GM13977 (cell line): ENCODE measurements around the gene LANCL2.

Source experiments
- DNase-seq: peaks from one replicate; pipeline ENCODE4 v3.0.0; 2012; ENCODE audit warnings: low spot score
- in situ Hi-C: fragments of 300-500 bp; cut with MboI; formaldehyde crosslinking; loops from one replicate; pipeline ENCODE4 v1.12.0; 2022; ENCODE audit warnings: low sequenced_read_pairs, low pct_unique_long_range_greater_than_20kb, mixed read lengths, inconsistent platforms; ENCODE audit not compliant: unreplicated experiment
- TF ChIP-seq, protein P1 (sequence below): IDR thresholded peaks from 2 replicates; pipeline ENCODE4 v1.5.1; 2012; ENCODE audit warnings: mild to moderate bottlenecking, control low read depth; ENCODE audit not compliant: insufficient read depth; ENCODE audit errors: extremely low read depth, missing control alignments

The LANCL2 gene

DNA sequence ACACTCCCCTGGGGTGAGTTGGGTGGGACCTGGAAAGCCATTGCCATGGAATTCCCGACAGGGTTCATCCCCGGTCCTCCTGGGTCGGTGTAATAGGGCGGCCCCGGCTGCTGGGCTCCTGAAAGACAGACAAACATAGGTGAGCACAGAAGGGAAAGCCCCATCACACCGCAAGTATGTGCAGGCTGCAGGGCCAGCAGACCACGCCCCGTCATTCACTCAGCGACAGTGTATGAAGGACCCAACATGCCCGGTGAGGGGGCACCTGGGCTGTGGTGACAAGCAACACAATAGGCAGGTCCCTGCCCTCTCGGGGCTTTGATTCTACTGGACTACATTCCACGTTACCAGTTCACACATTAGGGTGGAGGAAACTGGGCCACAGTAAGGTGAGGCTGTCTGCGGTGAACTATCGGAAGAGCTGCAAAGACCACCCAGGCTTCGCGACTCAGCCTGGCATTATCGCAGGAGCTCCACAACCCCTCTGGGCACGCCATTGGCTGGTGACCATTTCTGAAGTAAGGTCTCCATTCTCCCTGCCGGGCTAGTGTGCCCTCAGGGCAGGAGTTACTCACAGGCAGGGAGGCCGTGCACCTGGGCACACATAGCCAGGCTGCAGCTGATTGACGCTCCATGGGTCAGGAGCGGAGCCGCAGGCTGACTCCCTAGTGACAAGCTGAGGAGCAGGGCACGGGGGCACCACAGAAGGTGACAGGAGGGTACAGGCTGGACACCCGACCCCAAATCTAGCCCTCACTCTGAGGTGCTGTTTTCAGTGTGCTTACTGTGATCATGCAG is 108.0 kb downstream of the LANCL2 start:
- no peak for DNase-seq
- TF ChIP-seq, protein P1, sequence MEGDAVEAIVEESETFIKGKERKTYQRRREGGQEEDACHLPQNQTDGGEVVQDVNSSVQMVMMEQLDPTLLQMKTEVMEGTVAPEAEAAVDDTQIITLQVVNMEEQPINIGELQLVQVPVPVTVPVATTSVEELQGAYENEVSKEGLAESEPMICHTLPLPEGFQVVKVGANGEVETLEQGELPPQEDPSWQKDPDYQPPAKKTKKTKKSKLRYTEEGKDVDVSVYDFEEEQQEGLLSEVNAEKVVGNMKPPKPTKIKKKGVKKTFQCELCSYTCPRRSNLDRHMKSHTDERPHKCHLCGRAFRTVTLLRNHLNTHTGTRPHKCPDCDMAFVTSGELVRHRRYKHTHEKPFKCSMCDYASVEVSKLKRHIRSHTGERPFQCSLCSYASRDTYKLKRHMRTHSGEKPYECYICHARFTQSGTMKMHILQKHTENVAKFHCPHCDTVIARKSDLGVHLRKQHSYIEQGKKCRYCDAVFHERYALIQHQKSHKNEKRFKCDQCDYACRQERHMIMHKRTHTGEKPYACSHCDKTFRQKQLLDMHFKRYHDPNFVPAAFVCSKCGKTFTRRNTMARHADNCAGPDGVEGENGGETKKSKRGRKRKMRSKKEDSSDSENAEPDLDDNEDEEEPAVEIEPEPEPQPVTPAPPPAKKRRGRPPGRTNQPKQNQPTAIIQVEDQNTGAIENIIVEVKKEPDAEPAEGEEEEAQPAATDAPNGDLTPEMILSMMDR, result no peak

DNA sequence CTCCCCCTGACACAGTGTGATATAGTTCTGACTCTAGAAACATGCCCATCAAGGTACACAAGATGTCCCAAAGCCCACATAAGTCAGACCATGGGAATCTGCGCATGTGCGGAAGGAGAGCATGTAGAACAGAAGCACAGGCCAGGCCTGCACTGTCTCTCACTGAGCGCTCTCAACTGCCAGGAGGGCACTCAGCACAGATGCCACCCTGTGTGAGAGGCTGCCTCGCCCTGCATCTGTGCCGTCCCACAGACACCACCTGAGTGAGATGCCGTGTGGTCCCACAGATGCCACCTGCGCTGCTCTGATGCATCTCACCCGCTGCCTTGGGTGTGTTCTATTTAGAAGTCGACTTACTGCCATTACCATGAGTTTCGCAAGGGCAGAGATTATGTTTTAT is 108.8 kb downstream of the LANCL2 start:
- in situ Hi-C loops, result no loop called here
- DNase-seq, result no peak
- TF ChIP-seq, protein P1, result no peak

More for the DNA sequence above, 108.0 kb downstream of the LANCL2 start:
- in situ Hi-C loops, result no loop called here

DNA sequence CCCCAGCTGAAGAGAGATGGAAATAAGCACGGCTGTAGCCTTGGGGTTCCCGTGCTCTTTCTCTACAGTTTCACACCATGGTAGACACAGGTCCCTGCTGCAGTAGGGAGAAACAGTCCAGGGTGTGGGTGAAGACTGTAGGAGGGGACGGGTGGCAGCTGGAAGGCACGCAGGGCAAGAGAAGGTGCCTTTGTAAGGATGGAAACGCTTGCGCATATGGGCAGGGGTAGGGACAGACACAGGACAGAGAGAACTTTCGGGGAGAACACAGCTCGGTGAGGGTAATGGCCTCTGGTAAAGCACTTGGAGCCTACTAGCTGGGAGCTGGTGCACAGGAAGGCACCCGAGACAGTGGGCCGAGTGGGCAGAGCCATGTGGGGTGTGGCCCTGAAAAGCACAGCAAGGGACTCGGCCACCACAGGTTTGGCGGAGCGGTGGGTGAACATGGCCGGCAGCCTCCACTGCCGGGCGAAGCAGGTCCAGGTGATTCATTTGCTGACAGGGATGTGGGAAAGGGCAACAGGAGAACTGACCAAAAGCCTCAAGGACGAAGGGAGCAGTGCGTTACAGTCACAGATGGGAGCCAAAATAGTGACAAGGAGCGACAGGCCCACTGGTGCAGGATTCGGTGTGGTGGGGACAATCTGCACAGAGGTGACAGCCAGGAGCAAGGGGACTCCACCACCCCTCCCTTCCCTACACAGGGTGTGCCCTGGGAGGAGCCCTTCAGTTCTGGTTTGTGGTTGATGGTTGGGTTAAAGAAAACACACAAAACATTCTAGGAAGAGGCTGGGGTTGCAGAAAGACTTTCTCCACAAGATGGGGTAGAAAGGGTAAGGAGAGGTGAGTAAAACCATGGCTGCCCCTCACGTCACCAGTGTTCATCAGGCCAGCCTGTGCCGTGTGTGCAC is 110.1 kb downstream of the LANCL2 start:
- TF ChIP-seq, protein P1, result no peak
- DNase-seq, result no peak
- in situ Hi-C loops, result no loop called here

DNA sequence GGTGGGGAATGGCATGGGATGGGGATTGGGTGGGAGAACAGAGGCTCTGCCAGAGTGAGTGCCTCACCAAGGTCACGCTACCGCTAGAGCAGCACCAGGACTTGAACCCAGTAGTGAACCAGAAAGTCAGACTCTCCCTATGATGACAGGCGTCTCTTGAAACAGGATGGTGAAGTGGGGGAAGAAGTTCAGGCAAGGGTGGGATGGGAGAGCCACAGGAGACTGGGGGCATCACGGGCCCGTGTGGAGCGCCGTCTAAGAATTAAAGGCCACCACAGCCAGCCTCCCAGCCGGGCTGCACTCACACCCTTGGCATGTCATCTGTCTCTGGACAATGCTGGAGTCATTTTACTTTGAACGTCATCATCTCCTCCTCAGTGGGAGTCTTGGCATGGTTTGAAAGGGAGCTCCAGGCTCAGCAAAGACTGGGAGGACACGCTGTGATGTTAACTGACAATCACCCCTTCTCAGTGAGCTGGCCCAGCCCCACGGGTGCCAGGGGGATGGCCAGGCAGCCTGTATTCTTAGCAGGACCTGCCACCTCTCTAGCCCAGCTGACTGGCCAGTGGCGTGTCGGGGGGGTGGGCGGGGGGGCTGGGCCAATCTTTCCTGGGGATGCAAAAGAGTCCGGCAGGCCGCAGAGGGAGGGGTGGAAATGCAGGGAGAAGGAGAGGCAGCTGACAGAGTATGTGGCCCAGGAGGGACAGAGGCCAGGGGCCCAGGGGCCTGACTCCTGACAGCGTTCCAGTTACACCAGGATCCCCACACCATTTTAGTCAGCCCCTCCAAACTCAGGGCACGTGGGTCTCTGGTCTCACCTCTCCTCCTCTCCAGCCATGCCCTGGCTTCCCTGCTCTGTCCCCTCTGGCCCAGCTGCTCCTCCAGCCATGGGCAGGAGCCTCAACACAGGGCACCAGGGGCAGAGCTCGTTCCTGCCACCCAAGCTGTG is 111.0 kb downstream of the LANCL2 start:
- DNase-seq, result no peak

DNA sequence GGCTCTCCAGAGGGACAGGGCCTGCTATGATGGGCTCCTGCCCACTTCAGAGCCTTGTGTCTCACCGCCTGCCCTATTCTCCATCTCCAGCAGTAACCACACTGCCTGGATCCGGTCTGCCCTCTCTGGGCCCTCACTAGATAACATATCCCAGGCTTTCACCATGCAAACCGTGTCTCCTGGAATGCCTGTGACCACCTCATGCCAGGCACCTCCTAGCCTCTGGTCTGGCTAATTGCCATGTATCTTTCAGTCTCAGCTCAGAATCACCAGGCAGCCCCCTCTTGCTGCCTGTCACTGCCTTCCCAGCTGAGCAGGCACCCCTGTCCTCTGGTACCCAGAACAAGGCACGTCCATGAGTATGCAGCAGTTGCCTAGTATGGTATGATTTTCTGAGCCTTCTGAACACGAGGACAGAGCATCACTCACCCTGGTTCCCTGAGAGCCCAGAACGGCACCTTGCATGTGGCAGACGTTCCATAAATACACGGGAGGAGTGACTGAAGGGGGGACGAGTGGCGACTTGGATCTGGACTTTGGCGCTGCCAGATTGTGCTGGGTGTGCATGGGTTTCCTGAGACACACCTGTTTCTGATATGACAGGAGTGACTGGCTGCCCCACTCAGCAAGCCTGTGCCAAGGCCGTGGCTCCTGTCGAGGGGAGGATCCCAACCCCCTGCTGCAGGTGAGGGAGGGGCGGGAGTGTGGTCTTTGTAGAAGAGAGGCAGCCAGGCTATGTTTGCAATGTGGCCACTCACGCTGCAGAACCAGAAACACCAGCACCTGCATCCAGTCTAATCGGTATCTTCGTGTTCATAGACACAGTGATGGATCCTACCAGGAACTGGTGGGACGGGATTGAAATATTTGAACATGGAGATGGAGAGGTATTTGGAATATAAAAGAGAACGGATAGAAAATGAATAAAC is 112.0 kb downstream of the LANCL2 start:
- in situ Hi-C loops, result no loop called here
- DNase-seq, result no peak
- TF ChIP-seq, protein P1, result no peak

More for the DNA sequence above, 111.0 kb downstream of the LANCL2 start:
- in situ Hi-C loops, result no loop called here
- TF ChIP-seq, protein P1, result no peak
